KMS-11 (cell line): ENCODE results near the gene SLC25A19.

Experiments used
- H2AFZ ChIP-seq: fragments of 200-600 bp; sonication (generic); 2 replicates; pipeline ENCODE4 v1.6.1; 2016; ENCODE audit warnings: antibody characterized with exemption, mixed run types, low read depth
- H3K27ac ChIP-seq: fragments of 200-600 bp; sonication (generic); 2 replicates; pipeline ENCODE4 v1.6.1; 2016; ENCODE audit warnings: mild to moderate bottlenecking, mixed run types
- H3K27me3 ChIP-seq: fragments of 200-600 bp; sonication (generic); 2 replicates; pipeline ENCODE4 v1.6.1; 2017; ENCODE audit warnings: mild to moderate bottlenecking, low read depth, mixed run types, moderate library complexity; ENCODE audit not compliant: insufficient read depth
- H3K36me3 ChIP-seq: fragments of 200-600 bp; sonication (generic); 2 replicates; pipeline ENCODE4 v1.6.1; 2017; ENCODE audit warnings: mild to moderate bottlenecking, mixed run types; ENCODE audit not compliant: insufficient read depth
- H3K4me1 ChIP-seq: fragments of 200-600 bp; sonication (generic); 2 replicates; pipeline ENCODE4 v1.6.1; 2016; ENCODE audit warnings: mild to moderate bottlenecking, low read depth, mixed run types; ENCODE audit not compliant: poor library complexity, severe bottlenecking
- H3K4me2 ChIP-seq: fragments of 200-600 bp; sonication (generic); 2 replicates; pipeline ENCODE4 v1.7.0; 2016; ENCODE audit warnings: mild to moderate bottlenecking, mixed run types
- H3K4me3 ChIP-seq: fragments of 200-600 bp; sonication (generic); IDR thresholded peaks from 2 replicates; pipeline ENCODE4 v1.6.1; 2017; ENCODE audit warnings: low read depth, low read length, mixed read lengths; ENCODE audit not compliant: insufficient read depth
- H3K79me2 ChIP-seq: fragments of 200-600 bp; sonication (generic); 2 replicates; pipeline ENCODE4 v1.6.1; 2016; ENCODE audit warnings: low read depth, mixed run types; ENCODE audit not compliant: insufficient read depth
- H3K9ac ChIP-seq: fragments of 200-600 bp; sonication (generic); 2 replicates; pipeline ENCODE4 v1.6.1; 2016; ENCODE audit warnings: mild to moderate bottlenecking, mixed run types
- H4K20me1 ChIP-seq: fragments of 200-600 bp; sonication (generic); 2 replicates; pipeline ENCODE4 v1.6.1; 2016; ENCODE audit warnings: mild to moderate bottlenecking, mixed run types; ENCODE audit not compliant: insufficient read depth
- CTCF ChIP-seq: fragments of 200-600 bp; sonication (generic); conservative IDR thresholded peaks from 2 replicates; pipeline ENCODE4 v1.6.1; 2017; ENCODE audit warnings: low read depth, mild to moderate bottlenecking, antibody characterized with exemption, low read length, moderate library complexity, mixed read lengths

SLC25A19 gene

GRCh38 chr17:75318211-75318610 lies 29.0 kb upstream of the SLC25A19 start:
- Histone ChIP-seq H3K27me3 (no peaks in the 10 kb centered on the region), H3K79me2 (no peaks in the 10 kb centered on the region), H3K9ac (no peak overlapping the region), H3K36me3 (peaks cover 4% of the 10 kb centered on the region; the same call in 1 of the 2 replicates), H2AFZ (no peak overlapping the region), H3K4me3 (no peak overlapping the region), H3K4me1 (peaks cover 26% of the 10 kb centered on the region), H3K4me2 (no peak overlapping the region), H3K27ac (no peak overlapping the region), H4K20me1 (no peaks in the 10 kb centered on the region)
- no peak for TF ChIP-seq CTCF

- H3K27me3 ChIP-seq, result no peaks in the 10 kb centered on the region
- no peaks in the 10 kb centered on the region for H3K79me2 ChIP-seq
- H4K20me1 ChIP-seq, result no peaks in the 10 kb centered on the region
- H3K4me3 ChIP-seq, result no peak overlapping the region
- no peak for TF ChIP-seq CTCF
- no peak overlapping the region for H3K27ac ChIP-seq
- no peak overlapping the region for H3K4me2 ChIP-seq
- H3K4me1 ChIP-seq, result peaks cover 20% of the 10 kb centered on the region
- no peak overlapping the region for H3K9ac ChIP-seq
- no peak overlapping the region for H2AFZ ChIP-seq
- peaks cover 4% of the 10 kb centered on the region; the same call in 1 of the 2 replicates for H3K36me3 ChIP-seq
Observed at GRCh38 chr17:75317671-75318070, 28.4 kb upstream of the SLC25A19 start.

- Histone ChIP-seq H3K27ac (no peak overlapping the region), H3K79me2 (no peaks in the 10 kb centered on the region), H3K36me3 (peaks cover 4% of the 10 kb centered on the region; the same call in 1 of the 2 replicates), H2AFZ (no peak overlapping the region), H4K20me1 (no peaks in the 10 kb centered on the region), H3K27me3 (no peaks in the 10 kb centered on the region), H3K9ac (no peak overlapping the region), H3K4me3 (no peak overlapping the region), H3K4me1 (peaks cover 15% of the 10 kb centered on the region), H3K4me2 (no peak overlapping the region)
- TF ChIP-seq CTCF, result no peak
Observed at GRCh38 chr17:75316253-75316652, 27.0 kb upstream of the SLC25A19 start.

- H3K27ac ChIP-seq, result no peak overlapping the region
- H3K4me1 ChIP-seq, result peaks cover 15% of the 10 kb centered on the region
- H3K4me2 ChIP-seq, result no peak overlapping the region
- no peak overlapping the region for H3K9ac ChIP-seq
- no peaks in the 10 kb centered on the region for H3K27me3 ChIP-seq
- no peaks in the 10 kb centered on the region for H3K79me2 ChIP-seq
- no peak overlapping the region for H3K4me3 ChIP-seq
- H2AFZ ChIP-seq, result no peak overlapping the region
- peaks cover 3% of the 10 kb centered on the region; the same call in 1 of the 2 replicates for H3K36me3 ChIP-seq
- no peak for TF ChIP-seq CTCF
- H4K20me1 ChIP-seq, result no peaks in the 10 kb centered on the region
Observed at GRCh38 chr17:75315541-75316243, 26.5 kb upstream of the SLC25A19 start.
